ENCODE results near the gene GCNA.

DNA sequence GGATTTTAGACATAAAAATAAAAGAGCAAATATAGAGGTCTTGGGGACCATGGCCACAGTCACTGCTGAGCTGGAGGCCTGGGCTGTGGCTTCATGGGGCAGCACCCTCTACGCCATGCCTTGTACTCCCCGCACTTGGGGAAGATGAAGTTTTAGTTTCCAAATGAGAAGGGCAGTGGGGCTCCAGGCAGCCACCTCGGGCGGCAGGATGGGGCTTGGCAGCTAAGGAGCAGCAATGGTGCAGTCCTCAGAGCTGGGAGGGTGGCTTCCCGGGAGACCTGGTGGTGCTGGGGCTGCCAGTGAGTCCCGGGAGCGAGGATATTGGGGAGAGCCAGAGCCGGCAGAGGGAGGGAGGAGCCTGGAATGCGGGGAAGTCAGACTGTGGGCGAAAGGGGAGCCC lies 37.7 kb downstream of the GCNA start:
- TF ChIP-seq, protein P1, sequence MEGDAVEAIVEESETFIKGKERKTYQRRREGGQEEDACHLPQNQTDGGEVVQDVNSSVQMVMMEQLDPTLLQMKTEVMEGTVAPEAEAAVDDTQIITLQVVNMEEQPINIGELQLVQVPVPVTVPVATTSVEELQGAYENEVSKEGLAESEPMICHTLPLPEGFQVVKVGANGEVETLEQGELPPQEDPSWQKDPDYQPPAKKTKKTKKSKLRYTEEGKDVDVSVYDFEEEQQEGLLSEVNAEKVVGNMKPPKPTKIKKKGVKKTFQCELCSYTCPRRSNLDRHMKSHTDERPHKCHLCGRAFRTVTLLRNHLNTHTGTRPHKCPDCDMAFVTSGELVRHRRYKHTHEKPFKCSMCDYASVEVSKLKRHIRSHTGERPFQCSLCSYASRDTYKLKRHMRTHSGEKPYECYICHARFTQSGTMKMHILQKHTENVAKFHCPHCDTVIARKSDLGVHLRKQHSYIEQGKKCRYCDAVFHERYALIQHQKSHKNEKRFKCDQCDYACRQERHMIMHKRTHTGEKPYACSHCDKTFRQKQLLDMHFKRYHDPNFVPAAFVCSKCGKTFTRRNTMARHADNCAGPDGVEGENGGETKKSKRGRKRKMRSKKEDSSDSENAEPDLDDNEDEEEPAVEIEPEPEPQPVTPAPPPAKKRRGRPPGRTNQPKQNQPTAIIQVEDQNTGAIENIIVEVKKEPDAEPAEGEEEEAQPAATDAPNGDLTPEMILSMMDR (IDR thresholded peaks at IDR 0.05 in 2 of 3, conservative IDR thresholded peaks at IDR 0.05 in 1 of 3; ENCODE audit: borderline replicate concordance in 1 of 3, insufficient read depth in 1 of 3, low read depth in 2 of 3, low read length in 2 of 3), result no peak
- no peak for TF ChIP-seq JUND (IDR thresholded peaks at IDR 0.05)
- no peak for TF ChIP-seq ZNF274 (IDR thresholded peaks at IDR 0.05; ENCODE audit: low read depth, low read length)
- TF ChIP-seq POLR2AphosphoS5 (IDR thresholded peaks at IDR 0.05; ENCODE audit: low read depth, low read length), result no peak
- TF ChIP-seq ZFX (IDR thresholded peaks at IDR 0.05), result no peak

Measured in HCT116 (cell line).